ENCODE results near the gene THBS3.

GRCh38 chr1:155171836-155172731 is 35.6 kb downstream of the THBS3 start:
- TF ChIP-seq POLR2A (IDR thresholded peaks at IDR 0.05) (no peak), POLR2AphosphoS5 (IDR thresholded peaks at IDR 0.05) (no peak)
